Neural crest cell (in vitro differentiated cells): Measurements from ENCODE around the gene RUNX2. TPM values are rescaled to one million over a fixed set of nuclear protein-coding genes. Genes with fewer than 3 reads are reported as not detected.

Source experiments
- DNase-seq: peaks from one replicate; pipeline ENCODE4 v3.0.0; 2021; ENCODE audit warnings: low read depth, mixed read lengths, low spot score
- H3K27ac Mint-ChIP-seq: one replicate; pipeline ENCODE4 v1.8.0; 2021; ENCODE audit warnings: mild to moderate bottlenecking, mixed read lengths; ENCODE audit not compliant: unreplicated experiment
- H3K27me3 Mint-ChIP-seq: 2 replicates; pipeline ENCODE4 v1.8.0; 2021; ENCODE audit warnings: low read depth, mild to moderate bottlenecking, mixed read lengths
- H3K36me3 Mint-ChIP-seq: 2 replicates; pipeline ENCODE4 v1.8.0; 2021; ENCODE audit warnings: low read depth, mild to moderate bottlenecking, mixed read lengths
- H3K4me1 Mint-ChIP-seq: 2 replicates; pipeline ENCODE4 v1.8.0; 2021; ENCODE audit warnings: mixed read lengths
- H3K4me3 Mint-ChIP-seq: one replicate; pipeline ENCODE4 v1.8.0; 2021; ENCODE audit warnings: mild to moderate bottlenecking, mixed read lengths
- H3K9me3 Mint-ChIP-seq: 2 replicates; pipeline ENCODE4 v1.8.0; 2021; ENCODE audit warnings: mixed read lengths
- total RNA-seq: library from RNA; stranded (reverse); gene quantifications from 2 replicates; pipeline ENCODE4 v1.2.1, GENCODE V29; 2021
- TF ChIP-seq, protein P1 (sequence below): fragments of 200-600 bp; sonication (generic); conservative IDR thresholded peaks from 2 replicates; pipeline ENCODE4 v1.5.0; 2021; ENCODE audit warnings: antibody characterized with exemption, mild to moderate bottlenecking

The RUNX2 gene
- total RNA-seq, 1 donor from 2014 or later: 0.16 TPM

DNA sequence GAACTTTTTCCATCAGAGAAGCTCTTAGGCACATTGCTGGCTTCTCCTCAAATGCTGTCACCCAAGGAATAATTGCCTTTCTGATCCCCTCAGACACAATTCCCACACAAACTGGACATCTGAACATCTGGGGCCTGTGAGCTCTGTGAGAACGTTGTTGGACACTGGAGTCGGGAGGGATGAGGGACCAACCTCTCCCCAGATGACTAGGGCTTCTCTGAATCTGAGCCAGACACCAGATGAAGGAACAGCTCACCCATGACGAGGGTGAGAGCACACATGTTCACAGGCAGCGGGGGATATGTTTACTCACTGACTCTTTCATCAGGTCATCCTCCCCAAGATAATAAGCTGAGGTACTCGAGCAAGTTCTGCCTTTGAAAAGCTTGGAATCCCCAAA, 333.5 kb downstream of the RUNX2 start:
- H3K27me3 Mint-ChIP-seq: peaks cover 71% of the 10 kb centered on the region
- no peak overlapping the region for H3K27ac Mint-ChIP-seq
- H3K4me1 Mint-ChIP-seq: peaks cover 21% of the 10 kb centered on the region
- no peaks in the 10 kb centered on the region for H3K9me3 Mint-ChIP-seq
- H3K4me3 Mint-ChIP-seq: no peak overlapping the region
- no peak for DNase-seq
- no peaks in the 10 kb centered on the region for H3K36me3 Mint-ChIP-seq
- TF ChIP-seq, protein P1, sequence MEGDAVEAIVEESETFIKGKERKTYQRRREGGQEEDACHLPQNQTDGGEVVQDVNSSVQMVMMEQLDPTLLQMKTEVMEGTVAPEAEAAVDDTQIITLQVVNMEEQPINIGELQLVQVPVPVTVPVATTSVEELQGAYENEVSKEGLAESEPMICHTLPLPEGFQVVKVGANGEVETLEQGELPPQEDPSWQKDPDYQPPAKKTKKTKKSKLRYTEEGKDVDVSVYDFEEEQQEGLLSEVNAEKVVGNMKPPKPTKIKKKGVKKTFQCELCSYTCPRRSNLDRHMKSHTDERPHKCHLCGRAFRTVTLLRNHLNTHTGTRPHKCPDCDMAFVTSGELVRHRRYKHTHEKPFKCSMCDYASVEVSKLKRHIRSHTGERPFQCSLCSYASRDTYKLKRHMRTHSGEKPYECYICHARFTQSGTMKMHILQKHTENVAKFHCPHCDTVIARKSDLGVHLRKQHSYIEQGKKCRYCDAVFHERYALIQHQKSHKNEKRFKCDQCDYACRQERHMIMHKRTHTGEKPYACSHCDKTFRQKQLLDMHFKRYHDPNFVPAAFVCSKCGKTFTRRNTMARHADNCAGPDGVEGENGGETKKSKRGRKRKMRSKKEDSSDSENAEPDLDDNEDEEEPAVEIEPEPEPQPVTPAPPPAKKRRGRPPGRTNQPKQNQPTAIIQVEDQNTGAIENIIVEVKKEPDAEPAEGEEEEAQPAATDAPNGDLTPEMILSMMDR: no peak

DNA sequence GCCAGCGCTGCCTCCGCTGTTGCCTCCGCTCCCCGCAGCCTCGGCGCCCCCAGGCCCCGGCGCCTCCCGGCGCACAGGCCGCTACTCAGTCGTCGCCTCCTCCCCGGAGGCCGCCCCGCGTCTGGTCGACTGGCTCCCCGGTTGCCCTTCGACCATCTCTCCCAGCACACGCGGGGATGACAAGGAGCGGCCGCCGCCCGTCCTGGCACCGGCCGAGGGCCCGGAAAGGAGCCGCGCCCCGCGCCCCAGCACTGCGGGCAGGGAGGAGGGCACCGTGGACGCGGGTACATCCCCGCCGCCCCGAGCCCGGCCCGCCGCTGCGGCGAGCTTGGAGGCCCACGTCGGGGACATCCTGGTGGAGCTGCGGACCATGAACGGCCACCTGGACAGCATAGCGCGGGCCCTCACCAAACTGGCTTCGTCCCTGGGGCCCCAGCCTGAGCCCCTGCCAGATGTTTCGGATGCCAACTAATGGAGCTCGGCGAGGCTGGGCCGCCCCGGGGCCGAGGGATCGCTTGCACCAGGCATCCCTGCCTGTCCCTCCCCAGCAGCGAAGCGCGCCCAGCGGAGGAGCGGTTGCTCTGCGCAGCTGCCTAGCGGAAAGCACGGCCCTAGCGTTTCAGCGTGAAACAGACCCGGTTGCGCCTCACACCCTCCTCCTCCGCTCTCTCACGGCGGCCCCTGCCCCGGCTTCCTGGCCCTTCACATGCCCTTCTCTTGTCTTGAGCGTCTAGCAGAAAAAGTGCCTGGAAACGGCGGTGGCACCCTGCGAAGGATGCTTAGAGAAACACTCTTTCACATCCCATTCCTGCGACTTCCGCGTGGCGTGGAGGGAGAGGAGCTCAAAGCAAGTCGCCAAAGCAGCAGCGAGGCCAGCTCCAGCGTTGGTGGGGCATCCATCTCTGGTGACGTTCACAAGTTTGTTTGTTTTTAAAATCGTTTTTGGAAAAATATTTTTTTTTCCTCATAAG, 335.4 kb downstream of the RUNX2 start:
- TF ChIP-seq, protein P1: peak; percentile 32
- Mint-ChIP-seq H3K4me1 (peaks cover 31% of the 10 kb centered on the region), H3K4me3 (peak overlapping the region; percentile 32), H3K36me3 (no peaks in the 10 kb centered on the region), H3K9me3 (no peaks in the 10 kb centered on the region), H3K27ac (no peak overlapping the region), H3K27me3 (peaks cover 68% of the 10 kb centered on the region)
- DNase-seq: peak; percentile 44

DNA sequence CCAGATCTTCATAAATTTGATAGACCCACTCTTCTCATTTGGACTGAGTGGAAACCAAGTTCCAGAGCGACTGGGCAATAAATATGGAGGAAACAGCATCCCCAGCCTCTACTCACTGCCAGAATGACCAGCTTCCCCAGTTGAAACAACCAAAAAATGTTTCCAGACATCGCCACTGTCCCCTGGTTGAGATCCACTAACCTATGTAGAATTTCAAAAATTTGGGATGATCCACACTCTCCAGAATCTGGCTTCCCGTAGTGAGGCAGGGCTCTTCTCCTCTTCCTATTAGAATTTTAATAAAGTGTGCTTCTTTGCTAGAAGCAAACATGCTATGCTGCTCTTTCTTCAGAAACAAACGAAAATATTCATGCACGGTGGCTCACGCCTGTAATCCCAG, 336.6 kb downstream of the RUNX2 start:
- Mint-ChIP-seq H3K27me3 (peaks cover 61% of the 10 kb centered on the region), H3K4me1 (peaks cover 31% of the 10 kb centered on the region), H3K4me3 (peak overlapping the region; percentile 36), H3K27ac (no peak overlapping the region), H3K9me3 (no peaks in the 10 kb centered on the region), H3K36me3 (no peaks in the 10 kb centered on the region)
- TF ChIP-seq, protein P1: no peak
- no peak for DNase-seq

DNA sequence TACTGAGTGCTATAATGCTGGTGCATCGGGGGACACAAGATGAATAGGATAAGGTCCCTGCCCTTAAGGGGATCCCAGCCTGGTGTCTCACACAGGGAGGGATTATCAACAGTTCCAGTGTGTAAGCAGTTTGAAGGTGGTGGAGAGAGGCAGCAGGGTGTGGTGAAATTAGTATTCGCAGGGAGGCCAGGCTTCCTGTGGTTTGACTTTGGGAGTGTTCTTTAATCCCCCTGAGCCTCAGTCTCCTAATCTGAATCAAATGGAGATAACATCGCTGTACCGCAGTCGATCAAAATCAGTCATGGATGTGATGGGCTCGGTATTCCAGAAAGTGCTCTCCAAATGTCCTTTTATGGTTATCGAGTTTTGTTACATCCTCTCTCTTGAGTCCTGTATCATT, 337.7 kb downstream of the RUNX2 start:
- Mint-ChIP-seq H3K36me3 (no peaks in the 10 kb centered on the region), H3K4me1 (peaks cover 31% of the 10 kb centered on the region), H3K27me3 (peaks cover 57% of the 10 kb centered on the region), H3K9me3 (no peaks in the 10 kb centered on the region), H3K27ac (no peak overlapping the region), H3K4me3 (no peak overlapping the region)
- TF ChIP-seq, protein P1: no peak
- no peak for DNase-seq

DNA sequence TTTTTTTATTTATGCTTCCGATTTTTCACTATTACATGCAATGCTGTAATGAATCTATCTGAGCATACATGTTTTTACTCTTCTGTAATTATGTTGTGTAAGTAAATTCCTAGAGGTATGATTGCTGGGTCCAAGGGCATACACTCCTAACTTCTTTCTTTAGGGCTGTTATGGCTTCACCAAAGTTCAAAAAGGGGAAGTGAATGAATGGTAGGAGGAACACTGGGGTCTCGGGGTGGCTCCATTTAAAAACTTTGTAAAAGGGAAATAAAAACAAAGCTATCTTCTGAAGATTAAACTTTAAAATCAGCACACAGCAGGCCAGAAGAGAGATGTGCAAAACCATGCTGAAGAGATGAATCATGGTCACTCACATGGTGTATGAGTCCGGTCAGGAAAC, 338.7 kb downstream of the RUNX2 start:
- H3K27me3 Mint-ChIP-seq: peaks cover 48% of the 10 kb centered on the region
- no peaks in the 10 kb centered on the region for H3K9me3 Mint-ChIP-seq
- TF ChIP-seq, protein P1: no peak
- peaks cover 31% of the 10 kb centered on the region for H3K4me1 Mint-ChIP-seq
- no peaks in the 10 kb centered on the region for H3K36me3 Mint-ChIP-seq
- H3K4me3 Mint-ChIP-seq: no peak overlapping the region
- no peak overlapping the region for H3K27ac Mint-ChIP-seq
- no peak for DNase-seq
